Lower leg skin (tissue), 3 donors: ENCODE measurements around the gene LIMK2.

Experiments
- POLR2A ChIP-seq, 2 donors: fragments of 450-650 bp; IDR thresholded peaks; one replicate each; pipeline ENCODE4 v1.6.1; 2016 to 2017; ENCODE audit warnings: antibody characterized with exemption in 2 of 2, mild to moderate bottlenecking in 1 of 2, moderate library complexity in 1 of 2
- TF ChIP-seq, protein P1 (sequence below), 3 donors: fragments of 450-650 bp; IDR thresholded peaks; one replicate each; pipeline ENCODE4 v1.5.1; 2016; ENCODE audit warnings: antibody characterized with exemption in 3 of 3, mild to moderate bottlenecking in 3 of 3, moderate library complexity in 2 of 3

DNA sequence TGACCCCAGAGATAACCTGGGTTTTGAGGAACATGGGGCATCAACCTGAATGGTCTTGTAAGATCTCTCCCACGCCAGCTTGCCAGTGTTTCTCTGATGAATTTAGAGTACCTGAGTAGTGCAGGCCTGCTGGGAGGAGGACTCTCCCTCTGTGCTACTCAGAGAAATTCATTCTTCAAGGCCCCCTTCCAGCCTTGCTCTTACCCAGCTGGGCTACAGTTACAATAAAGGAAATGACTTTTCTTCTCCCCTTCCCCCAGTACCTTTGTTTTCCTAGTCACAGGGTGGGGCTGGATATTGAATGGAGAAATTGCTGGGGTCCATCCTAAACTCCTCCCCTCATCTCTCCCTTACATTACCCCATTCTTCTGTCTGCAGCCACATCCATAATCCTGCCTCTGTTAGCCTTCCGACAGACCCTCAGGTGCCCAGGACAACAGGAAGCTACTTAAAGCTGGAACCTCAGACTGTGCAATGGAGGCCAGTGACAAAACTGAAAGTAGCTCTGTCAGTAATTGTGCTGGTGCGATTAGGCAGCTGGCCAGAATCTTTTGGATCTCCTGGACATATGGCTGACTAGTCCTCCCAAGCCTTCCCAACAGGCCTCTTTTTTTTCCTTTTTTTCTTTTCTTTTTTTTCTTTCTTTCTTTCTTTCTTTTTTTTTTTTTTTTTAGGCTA, 17.4 kb downstream of the LIMK2 start:
- TF ChIP-seq POLR2A (IDR thresholded peaks at IDR 0.05): no peak
- TF ChIP-seq, protein P1, sequence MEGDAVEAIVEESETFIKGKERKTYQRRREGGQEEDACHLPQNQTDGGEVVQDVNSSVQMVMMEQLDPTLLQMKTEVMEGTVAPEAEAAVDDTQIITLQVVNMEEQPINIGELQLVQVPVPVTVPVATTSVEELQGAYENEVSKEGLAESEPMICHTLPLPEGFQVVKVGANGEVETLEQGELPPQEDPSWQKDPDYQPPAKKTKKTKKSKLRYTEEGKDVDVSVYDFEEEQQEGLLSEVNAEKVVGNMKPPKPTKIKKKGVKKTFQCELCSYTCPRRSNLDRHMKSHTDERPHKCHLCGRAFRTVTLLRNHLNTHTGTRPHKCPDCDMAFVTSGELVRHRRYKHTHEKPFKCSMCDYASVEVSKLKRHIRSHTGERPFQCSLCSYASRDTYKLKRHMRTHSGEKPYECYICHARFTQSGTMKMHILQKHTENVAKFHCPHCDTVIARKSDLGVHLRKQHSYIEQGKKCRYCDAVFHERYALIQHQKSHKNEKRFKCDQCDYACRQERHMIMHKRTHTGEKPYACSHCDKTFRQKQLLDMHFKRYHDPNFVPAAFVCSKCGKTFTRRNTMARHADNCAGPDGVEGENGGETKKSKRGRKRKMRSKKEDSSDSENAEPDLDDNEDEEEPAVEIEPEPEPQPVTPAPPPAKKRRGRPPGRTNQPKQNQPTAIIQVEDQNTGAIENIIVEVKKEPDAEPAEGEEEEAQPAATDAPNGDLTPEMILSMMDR (IDR thresholded peaks at IDR 0.05): no peak
